Breast epithelium (tissue), 3 donors: ENCODE measurements around the gene PIK3R1.
A peak's percentile ranks its signal among the peaks of the same experiment; 100 is the strongest.

Experiments used
- CTCF ChIP-seq, 3 donors: fragments of 450-650 bp; IDR thresholded peaks; one replicate each; pipeline ENCODE4 v1.5.1; 2016 to 2017; ENCODE audit warnings: antibody characterized with exemption in 3 of 3, mild to moderate bottlenecking in 3 of 3, moderate library complexity in 3 of 3
- POLR2A ChIP-seq: fragments of 450-650 bp; IDR thresholded peaks from one replicate; pipeline ENCODE4 v1.6.1; 2016; ENCODE audit warnings: antibody characterized with exemption, mild to moderate bottlenecking, moderate library complexity
- POLR2AphosphoS5 ChIP-seq, 3 donors: sonication (generic); formaldehyde crosslinking; IDR thresholded peaks; one replicate each; pipeline ENCODE4 v1.6.1; 2017; ENCODE audit warnings: antibody characterized with exemption in 3 of 3

GRCh38 chr5:68285851-68286611, 70.5 kb downstream of the PIK3R1 start:
- TF ChIP-seq CTCF (IDR thresholded peaks at IDR 0.05) (peak; percentile 74 to 76 (median 74)), POLR2A (no peak), POLR2AphosphoS5 (IDR thresholded peaks at IDR 0.05) (no peak)
